NB4 (cell line): ENCODE data around the gene CCBE1.

Experiments used
- CTCF ChIP-seq: IDR thresholded peaks from one replicate; pipeline ENCODE4 v1.5.1; 2012; ENCODE audit warnings: low read depth, low read length
- MYC ChIP-seq: IDR thresholded peaks from 2 replicates; pipeline ENCODE4 v1.6.1; 2011; ENCODE audit warnings: low read depth, low read length
- POLR2A ChIP-seq: IDR thresholded peaks from 2 replicates; pipeline ENCODE4 v1.6.1; 2011; ENCODE audit warnings: mild to moderate bottlenecking; ENCODE audit not compliant: insufficient read length; ENCODE audit errors: extremely low read depth

DNA sequence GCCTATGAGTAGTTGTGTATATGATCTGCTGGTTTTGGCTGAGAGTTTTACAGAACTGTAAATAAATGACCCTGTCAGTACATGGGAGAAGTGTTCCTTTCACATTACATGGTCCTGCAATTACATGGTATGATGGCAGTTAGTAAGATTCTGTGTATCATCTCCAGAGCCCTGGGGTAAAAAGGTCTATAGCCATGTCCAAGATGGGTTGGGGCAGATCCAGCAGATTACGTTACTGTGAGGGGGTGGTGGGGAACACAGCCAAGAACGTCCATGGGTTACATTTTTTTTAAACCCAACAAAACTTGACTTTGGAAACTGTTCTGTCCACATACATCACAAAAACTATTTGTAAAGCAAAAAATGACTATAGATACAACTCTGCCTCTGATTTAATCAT, 274.0 kb downstream of the CCBE1 start:
- TF ChIP-seq CTCF (no peak), POLR2A (no peak), MYC (no peak)
